NCI-H748 (cell line): Measurements from ENCODE around the gene GRID2.

Experiments used
- DNase-seq: peaks from one replicate; lab custom pipeline; 2025; ENCODE audit not compliant: unreplicated experiment; lab: John Stamatoyannopoulos, UW

The GRID2 gene

DNA sequence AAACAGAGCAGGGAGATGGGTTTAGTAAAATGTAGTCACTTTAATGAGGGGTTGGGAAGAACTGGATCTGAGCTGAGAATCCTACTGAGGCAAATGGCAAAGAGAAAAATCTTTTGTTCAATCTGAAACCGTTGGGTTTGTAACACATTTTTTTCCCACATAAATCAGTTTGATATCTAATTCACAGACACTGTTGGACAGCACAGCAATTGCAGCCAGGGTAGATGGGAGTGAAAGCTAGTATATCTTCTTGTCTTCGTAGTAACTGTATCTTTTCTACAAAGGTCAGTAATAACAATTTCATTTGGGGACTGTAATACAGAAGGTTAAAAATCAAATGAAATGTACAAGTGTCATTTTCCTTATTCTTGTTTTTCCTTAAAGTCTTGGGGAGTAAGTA lies 875.3 kb downstream of the GRID2 start:
- no peak for DNase-seq

GRCh38 chr4:93182722-93183121 lies 879.0 kb downstream of the GRID2 start:
- no peak for DNase-seq

DNA sequence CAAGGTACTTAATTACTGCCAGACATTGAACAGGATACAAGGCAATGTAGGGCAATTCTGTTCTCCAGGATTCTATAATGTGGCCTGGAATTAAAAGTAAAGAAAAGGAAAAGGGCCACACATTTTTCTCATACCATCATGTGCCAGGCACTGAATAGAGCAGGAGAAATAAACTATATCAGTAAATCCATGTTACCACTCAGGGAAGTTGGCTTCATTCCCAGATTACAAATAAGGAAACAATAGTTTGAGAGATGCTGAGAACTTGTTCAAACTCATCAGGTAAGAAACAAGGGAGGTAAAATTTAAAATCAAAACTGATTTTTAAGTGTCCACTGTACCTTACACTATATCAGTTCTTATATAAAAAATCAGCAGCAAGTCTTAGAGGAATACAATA lies 879.8 kb downstream of the GRID2 start:
- peak; percentile 80 for DNase-seq

DNA sequence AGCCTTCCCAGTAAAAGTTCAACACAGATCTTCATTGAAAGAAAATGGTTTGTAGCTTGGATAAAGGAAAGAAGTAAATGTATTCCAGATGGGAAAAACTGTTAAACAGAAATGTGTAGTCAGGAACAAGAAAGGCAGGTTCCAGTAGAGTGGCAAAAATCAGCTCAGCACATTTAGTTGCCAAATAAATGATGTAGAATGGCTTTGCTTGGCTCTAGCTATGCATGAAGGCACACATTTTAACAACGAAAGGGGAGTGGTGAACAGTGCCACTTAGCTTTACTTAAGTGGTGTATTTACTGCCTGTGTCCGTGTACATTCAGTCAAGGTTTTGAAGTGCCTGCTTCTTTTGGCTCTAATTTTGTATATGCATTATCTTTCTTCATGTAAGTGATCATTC lies 880.3 kb downstream of the GRID2 start:
- DNase-seq = peak; percentile 92

DNA sequence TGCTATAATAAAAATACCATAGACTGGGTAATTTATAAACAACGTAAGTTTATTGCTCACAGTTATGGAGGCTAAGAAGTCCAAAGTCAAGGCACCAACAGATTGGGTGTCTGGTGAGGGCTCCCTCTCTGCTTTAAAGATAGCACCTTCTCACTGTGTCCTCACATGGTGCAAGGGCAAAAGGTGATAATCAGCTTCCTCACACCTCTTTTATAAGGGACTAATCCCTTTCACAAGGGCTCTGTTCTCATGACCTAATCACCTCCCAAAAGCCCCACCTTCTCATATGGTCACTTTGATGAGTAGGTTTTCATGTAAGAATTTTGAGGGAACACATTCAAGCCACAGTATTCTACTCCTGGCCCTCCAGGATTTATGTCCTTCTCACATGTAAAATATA lies 883.1 kb downstream of the GRID2 start:
- DNase-seq = no peak

GRCh38 chr4:93187466-93187865 lies 883.7 kb downstream of the GRID2 start:
- no peak for DNase-seq

DNA sequence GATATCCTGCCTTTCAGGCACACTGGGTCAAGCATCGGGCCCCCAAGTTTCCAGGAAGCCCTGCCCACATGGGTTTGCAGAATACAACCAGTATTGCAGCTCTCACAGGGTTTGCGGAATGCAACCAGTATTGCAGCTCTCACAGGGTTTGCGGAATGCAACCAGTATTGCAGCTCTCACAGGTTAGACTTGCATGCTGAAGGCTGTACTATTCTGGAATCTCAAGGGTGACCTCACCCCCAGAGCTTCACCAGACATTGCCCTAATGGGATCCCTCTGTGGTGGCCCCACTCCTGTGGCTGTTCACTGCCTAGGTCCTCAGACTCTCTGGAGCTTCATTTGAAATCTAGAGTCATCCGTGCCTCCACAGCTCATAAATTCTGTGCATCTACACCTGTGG lies 884.1 kb downstream of the GRID2 start:
- DNase-seq = no peak

- peak; percentile 87 for DNase-seq
Measured at GRCh38 chr4:93199492-93199891, 895.7 kb downstream of the GRID2 start.

DNA sequence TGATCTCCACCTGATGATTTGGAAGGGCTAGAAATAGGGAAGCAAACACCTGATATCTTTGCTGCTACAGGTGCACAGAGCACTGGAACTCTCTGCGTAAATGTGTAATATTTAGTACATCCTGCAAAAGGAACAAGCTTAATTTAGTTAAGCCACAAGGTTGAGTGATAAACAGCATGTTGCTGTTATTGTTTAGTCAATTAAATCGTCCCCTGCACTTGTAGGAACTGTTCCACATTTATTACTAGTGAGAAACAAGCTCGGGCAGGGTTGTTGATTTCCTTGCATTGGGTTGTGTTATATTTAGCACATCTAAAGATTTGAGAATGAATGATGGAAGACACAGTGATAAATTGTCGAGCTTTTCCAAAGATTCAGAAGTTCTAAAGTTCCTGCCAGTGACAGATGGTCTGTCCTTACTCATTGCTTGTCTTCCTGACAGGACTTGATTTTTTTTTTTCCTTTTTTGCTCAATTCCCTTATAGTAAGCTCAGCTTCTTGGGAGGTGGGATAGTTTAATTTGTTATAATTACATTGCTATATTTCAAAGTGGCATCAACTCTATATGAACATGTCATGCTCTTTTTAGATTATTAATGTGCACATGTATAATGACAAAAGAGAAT lies 897.8 kb downstream of the GRID2 start:
- no peak for DNase-seq

DNA sequence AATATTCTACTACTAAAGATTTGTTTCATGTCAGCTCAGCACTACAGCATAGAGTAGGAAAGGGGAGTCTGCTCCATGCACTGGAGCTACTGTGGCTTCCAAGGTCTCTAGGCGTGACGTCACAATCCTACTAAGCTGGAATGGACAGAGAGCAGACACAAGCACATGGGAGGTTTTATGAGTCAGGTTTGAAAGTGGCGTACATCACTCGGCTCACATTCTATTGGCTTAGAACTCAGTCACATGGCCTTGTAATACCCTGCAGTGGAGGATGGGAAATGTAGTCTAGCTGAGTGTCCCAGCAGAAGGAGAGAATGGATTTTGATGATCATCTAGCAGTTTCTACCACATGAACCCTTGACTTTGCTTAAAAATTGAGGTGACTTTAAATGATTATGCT lies 899.9 kb downstream of the GRID2 start:
- DNase-seq = no peak

DNA sequence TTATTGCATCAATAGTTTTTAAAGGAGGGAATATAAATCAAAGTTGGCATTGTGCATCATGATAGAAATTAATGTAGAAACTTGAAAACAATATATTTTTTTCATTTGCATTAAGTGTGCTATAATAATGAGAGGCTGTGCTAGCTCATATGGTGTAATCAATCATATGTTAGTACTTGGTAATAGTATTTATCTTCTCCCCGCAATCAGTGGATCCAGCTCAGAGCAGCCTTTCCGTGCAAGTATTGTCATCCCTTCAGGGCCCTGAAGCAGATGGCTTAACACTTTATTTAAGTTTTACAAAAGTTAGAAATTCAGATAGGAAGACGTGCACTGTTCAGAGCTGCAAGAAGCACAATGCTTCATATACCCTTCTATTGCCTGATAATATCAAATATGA lies 908.5 kb downstream of the GRID2 start:
- no peak for DNase-seq

- DNase-seq = peak; percentile 25
Measured at GRCh38 chr4:93216646-93217045, 912.9 kb downstream of the GRID2 start.

GRCh38 chr4:93217431-93217830 lies 913.7 kb downstream of the GRID2 start:
- no peak for DNase-seq

- DNase-seq = no peak
Measured at GRCh38 chr4:93221771-93222170, 918.0 kb downstream of the GRID2 start.

DNA sequence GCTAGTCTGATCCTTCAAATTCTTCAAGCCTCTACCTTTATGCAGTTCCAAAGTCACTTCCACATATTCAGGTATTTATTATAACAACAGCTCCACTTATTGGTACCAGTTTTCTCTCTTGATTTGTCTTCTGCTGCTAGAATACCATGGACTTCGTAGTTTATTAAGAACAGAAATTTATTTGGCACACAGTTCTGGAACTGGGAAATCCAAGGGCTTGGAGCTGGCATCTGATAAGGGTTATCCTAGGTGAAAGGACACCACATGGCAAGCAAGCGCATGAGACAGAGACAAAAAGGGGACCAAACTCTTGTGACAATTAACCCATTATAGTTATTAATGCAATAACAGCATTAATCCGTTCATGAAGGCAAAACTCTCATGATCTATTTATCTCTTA lies 924.3 kb downstream of the GRID2 start:
- DNase-seq = no peak

DNA sequence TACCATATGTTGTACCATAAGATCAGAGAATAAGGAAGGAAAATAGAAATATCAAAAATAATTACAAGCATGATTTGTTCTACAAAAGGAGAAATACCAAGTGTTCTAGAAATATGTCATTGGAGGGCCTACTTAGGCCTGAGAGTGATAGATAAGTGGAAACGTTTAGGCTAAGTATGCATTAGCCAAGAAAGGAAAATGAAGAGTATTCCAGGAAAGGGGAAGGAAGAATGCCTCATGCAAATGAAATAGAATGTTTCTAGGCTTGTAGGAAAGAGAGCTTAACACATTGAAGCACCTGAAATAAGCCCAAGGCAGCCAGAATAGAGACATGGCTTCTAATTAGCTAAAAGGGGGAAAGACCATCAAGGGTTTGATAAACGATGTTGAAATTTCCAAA lies 929.1 kb downstream of the GRID2 start:
- no peak for DNase-seq

- no peak for DNase-seq
Measured at GRCh38 chr4:93237521-93237920, 933.8 kb downstream of the GRID2 start.

DNA sequence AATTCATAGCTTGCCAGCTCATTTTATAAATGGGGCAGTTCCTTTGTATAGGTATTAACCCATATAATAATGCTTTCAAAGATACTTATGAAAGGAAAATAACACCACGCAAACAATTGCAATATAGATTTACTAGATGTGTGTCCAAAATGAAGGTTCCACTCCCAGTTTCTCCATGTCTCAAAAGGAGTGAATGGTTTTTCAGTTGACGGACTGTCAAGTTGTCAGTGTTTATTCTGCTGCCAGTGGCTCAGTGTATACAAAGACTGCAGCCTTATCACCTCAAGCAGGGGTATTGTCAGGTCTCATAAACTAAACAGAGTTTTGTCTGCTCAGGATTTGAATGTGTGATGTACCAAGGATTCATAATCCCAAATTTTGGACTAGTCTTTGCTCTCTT lies 939.5 kb downstream of the GRID2 start:
- DNase-seq = peak; percentile 2

GRCh38 chr4:93261207-93261606 lies 957.4 kb downstream of the GRID2 start:
- DNase-seq = peak; percentile 17

GRCh38 chr4:93263166-93263565 lies 959.4 kb downstream of the GRID2 start:
- DNase-seq = no peak

DNA sequence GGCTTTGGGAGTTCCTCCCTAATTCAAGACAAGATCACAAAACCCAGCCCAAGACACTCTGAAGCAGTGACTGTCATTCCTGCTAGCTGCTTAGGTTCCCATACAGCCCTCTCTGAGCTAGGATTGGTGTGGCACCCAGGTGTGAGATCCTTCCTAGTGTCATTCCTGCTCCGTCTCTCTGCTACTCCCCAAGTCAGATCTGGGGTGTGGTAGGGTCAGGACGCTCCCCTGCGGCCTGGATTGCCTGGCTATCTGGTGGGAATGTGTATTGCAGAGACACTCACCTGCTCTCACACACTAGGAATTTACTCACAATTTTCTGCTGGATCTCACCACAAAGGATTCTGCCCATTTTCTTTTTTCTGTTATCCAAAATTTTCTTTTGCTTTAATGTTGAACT lies 964.0 kb downstream of the GRID2 start:
- DNase-seq = no peak

DNA sequence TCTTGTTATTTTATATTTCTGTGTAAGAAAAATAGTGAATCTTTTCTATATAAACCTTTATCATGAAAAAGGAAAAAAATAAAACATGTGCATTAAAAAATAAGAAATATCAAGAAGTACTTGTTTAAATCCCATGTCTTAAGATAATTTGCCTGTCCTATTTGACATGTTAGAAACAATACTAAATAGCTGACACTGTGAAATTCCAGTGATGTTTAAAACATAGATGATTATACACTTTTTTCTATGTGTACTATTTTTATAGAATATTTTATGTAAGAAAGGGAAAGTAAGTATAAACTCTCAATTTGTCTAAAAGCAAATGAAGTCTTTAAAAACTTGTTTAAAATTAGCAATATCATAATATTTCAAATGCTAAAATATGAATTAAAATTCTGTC lies 981.6 kb downstream of the GRID2 start:
- no peak for DNase-seq

GRCh38 chr4:93289241-93289640 lies 985.5 kb downstream of the GRID2 start:
- no peak for DNase-seq

DNA sequence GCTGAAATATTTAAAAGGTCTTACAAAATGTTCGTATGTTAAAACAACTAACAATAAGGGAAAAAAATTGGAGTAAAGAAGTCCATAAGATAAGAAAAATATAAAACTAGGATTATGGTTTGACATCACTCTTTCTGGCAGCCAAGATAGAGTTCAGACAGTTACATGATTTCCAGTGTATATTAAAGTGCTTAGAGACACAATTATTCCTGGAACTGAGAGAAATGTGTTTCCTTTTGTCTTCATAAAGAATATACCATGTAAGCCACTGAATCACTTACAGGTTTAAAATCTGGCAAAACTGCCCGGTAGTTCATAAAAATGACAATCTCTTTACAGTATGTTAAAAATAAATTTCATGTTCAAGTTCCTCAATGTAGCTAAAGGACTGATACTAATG lies 986.1 kb downstream of the GRID2 start:
- DNase-seq = no peak
